OCI-LY7 (cell line): ENCODE data around the gene PTCD3.

Source experiments
- EZH2phosphoT487 ChIP-seq: fragments of 200-600 bp; sonication (generic); IDR thresholded peaks from 2 replicates; pipeline ENCODE4 v1.6.1; 2018; ENCODE audit warnings: low read depth, borderline replicate concordance, mild to moderate bottlenecking, mixed run types, antibody characterized with exemption, low read length, moderate library complexity, mixed read lengths
- TF ChIP-seq, protein P1 (sequence below): fragments of 200-600 bp; sonication (generic); conservative IDR thresholded peaks from 2 replicates; pipeline ENCODE4 v1.5.1; 2014; ENCODE audit warnings: mild to moderate bottlenecking, antibody characterized with exemption, low read length, moderate library complexity, mixed read lengths

DNA sequence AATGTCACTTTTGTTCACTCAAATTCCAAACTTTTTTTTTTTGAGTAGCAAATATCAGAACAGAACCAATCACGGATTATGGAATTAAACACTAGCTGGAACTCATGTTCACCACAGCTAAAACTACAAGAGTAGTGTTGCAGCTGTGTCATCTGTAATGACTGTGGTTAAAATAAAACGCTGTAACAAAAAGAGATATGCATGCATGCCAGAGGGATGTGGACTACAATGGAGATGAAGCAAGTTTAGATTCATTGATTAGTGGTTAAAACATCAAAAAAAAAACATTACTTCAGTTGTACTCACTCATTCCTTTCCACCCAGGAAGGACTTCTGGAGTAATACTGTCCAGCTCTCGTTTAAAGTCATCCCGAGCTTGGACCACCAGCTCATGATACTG lies 52.3 kb downstream of the PTCD3 start:
- TF ChIP-seq, protein P1, sequence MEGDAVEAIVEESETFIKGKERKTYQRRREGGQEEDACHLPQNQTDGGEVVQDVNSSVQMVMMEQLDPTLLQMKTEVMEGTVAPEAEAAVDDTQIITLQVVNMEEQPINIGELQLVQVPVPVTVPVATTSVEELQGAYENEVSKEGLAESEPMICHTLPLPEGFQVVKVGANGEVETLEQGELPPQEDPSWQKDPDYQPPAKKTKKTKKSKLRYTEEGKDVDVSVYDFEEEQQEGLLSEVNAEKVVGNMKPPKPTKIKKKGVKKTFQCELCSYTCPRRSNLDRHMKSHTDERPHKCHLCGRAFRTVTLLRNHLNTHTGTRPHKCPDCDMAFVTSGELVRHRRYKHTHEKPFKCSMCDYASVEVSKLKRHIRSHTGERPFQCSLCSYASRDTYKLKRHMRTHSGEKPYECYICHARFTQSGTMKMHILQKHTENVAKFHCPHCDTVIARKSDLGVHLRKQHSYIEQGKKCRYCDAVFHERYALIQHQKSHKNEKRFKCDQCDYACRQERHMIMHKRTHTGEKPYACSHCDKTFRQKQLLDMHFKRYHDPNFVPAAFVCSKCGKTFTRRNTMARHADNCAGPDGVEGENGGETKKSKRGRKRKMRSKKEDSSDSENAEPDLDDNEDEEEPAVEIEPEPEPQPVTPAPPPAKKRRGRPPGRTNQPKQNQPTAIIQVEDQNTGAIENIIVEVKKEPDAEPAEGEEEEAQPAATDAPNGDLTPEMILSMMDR = no peak
- TF ChIP-seq EZH2phosphoT487 = no peak
